GM21619 (cell line): Measurements from ENCODE around the gene FOLR2.
"Not testable (repeated sequence)": the region's sequence is repeated elsewhere in the genome, so short reads cannot be mapped to it uniquely, and the experiment has no call there.

Source experiments
- ATAC-seq: cut with Tn5 transposase; IDR thresholded peaks from one replicate; pipeline ENCODE4 v1.9.1; 2021; ENCODE audit not compliant: unreplicated experiment

FOLR2 gene

GRCh38 chr11:72266960-72267359, 50.4 kb downstream of the FOLR2 start:
- ATAC-seq, result not testable (repeated sequence)

- ATAC-seq, result no peak
Observed at GRCh38 chr11:72267956-72268617, 51.5 kb downstream of the FOLR2 start.
